ENCODE data around the gene SMIM32. TPM values are rescaled to one million over a fixed set of nuclear protein-coding genes. Genes with fewer than 3 reads are reported as not detected.

The SMIM32 gene
- total and polyA plus RNA-seq, 2 experiments from 2014 or later: 0.27 to 0.56 TPM

GRCh38 chr5:136203303-136203922, 10.5 kb upstream of the SMIM32 start:
- Mint-ChIP-seq H3K4me3 (peak overlapping the region; percentile 64), H3K36me3 (ENCODE audit: low read depth) (peaks cover 7% of the 10 kb centered on the region; the same call in 2 of the 3 replicates), H3K9me3 (peaks cover 15% of the 10 kb centered on the region; the same call in 2 of the 3 replicates), H3K27me3 (ENCODE audit: insufficient read depth, low read depth, poor library complexity) (peaks cover 85% of the 10 kb centered on the region), H3K27ac (no peak overlapping the region), H3K4me1 (peaks cover 35% of the 10 kb centered on the region)
- DNase-seq (ENCODE audit: low spot score) (peak; percentile 14), ATAC-seq (peak; percentile 8; the same call in 2 of the 3 replicates)
- Histone ChIP-seq H2AFZ (no peak overlapping the region), H3F3A (replicated peaks; ENCODE audit: low read depth) (0 out of 2 replicates have a peak, but pooled peaks cover 3% of the 10 kb centered on the region), H3K9me2 (ENCODE audit: insufficient read depth) (no peaks in the 10 kb centered on the region), H3K4me1 (ENCODE audit: insufficient read depth) (peaks cover 22% of the 10 kb centered on the region), H3K79me2 (replicated peaks; ENCODE audit: insufficient read depth) (no peaks in the 10 kb centered on the region), H3K4me3 (peak overlapping the region; percentile 17; the same call in 1 of the 2 replicates), H3K4me2 (peak overlapping the region; percentile 58; the same call in 1 of the 2 replicates), H3K36me3 (ENCODE audit: insufficient read depth) (no peaks in the 10 kb centered on the region), H3K27me3 (ENCODE audit: insufficient read depth) (peaks cover 95% of the 10 kb centered on the region), H4K20me1 (replicated peaks; ENCODE audit: insufficient read depth) (peaks cover 5% of the 10 kb centered on the region; the same call in 1 of the 2 replicates), H3K27ac (ENCODE audit: low read depth) (no peak overlapping the region)
- no peak for TF ChIP-seq EZH2phosphoT487 (IDR thresholded peaks at IDR 0.05; ENCODE audit: unreplicated experiment)
- TF ChIP-seq CTCF (conservative IDR thresholded peaks at IDR 0.05; ENCODE audit: low read depth in 2 of 2): no peak
- no peak for TF ChIP-seq ZNF114 (CRISPR knock-in tag; IDR thresholded peaks at IDR 0.05)
- TF ChIP-seq, protein P1, sequence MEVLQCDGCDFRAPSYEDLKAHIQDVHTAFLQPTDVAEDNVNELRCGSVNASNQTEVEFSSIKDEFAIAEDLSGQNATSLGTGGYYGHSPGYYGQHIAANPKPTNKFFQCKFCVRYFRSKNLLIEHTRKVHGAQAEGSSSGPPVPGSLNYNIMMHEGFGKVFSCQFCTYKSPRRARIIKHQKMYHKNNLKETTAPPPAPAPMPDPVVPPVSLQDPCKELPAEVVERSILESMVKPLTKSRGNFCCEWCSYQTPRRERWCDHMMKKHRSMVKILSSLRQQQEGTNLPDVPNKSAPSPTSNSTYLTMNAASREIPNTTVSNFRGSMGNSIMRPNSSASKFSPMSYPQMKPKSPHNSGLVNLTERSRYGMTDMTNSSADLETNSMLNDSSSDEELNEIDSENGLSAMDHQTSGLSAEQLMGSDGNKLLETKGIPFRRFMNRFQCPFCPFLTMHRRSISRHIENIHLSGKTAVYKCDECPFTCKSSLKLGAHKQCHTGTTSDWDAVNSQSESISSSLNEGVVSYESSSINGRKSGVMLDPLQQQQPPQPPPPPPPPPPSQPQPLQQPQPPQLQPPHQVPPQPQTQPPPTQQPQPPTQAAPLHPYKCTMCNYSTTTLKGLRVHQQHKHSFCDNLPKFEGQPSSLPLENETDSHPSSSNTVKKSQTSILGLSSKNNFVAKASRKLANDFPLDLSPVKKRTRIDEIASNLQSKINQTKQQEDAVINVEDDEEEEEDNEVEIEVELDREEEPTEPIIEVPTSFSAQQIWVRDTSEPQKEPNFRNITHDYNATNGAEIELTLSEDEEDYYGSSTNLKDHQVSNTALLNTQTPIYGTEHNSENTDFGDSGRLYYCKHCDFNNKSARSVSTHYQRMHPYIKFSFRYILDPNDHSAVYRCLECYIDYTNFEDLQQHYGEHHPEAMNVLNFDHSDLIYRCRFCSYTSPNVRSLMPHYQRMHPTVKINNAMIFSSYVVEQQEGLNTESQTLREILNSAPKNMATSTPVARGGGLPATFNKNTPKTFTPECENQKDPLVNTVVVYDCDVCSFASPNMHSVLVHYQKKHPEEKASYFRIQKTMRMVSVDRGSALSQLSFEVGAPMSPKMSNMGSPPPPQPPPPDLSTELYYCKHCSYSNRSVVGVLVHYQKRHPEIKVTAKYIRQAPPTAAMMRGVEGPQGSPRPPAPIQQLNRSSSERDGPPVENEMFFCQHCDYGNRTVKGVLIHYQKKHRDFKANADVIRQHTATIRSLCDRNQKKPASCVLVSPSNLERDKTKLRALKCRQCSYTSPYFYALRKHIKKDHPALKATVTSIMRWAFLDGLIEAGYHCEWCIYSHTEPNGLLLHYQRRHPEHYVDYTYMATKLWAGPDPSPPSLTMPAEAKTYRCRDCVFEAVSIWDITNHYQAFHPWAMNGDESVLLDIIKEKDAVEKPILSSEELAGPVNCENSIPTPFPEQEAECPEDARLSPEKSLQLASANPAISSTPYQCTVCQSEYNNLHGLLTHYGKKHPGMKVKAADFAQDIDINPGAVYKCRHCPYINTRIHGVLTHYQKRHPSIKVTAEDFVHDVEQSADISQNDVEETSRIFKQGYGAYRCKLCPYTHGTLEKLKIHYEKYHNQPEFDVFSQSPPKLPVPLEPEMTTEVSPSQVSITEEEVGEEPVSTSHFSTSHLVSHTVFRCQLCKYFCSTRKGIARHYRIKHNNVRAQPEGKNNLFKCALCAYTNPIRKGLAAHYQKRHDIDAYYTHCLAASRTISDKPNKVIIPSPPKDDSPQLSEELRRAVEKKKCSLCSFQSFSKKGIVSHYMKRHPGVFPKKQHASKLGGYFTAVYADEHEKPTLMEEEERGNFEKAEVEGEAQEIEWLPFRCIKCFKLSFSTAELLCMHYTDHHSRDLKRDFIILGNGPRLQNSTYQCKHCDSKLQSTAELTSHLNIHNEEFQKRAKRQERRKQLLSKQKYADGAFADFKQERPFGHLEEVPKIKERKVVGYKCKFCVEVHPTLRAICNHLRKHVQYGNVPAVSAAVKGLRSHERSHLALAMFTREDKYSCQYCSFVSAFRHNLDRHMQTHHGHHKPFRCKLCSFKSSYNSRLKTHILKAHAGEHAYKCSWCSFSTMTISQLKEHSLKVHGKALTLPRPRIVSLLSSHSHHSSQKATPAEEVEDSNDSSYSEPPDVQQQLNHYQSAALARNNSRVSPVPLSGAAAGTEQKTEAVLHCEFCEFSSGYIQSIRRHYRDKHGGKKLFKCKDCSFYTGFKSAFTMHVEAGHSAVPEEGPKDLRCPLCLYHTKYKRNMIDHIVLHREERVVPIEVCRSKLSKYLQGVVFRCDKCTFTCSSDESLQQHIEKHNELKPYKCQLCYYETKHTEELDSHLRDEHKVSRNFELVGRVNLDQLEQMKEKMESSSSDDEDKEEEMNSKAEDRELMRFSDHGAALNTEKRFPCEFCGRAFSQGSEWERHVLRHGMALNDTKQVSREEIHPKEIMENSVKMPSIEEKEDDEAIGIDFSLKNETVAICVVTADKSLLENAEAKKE (CRISPR knock-in tag; IDR thresholded peaks at IDR 0.05): no peak
- no peak for TF ChIP-seq CREB1 (CRISPR knock-in tag; IDR thresholded peaks at IDR 0.05; ENCODE audit: low read depth)
- no peak for TF ChIP-seq JUNB (IDR thresholded peaks at IDR 0.05; ENCODE audit: unreplicated experiment)
- TF ChIP-seq ZNF331 (CRISPR knock-in tag; IDR thresholded peaks at IDR 0.05; ENCODE audit: low read depth): no peak

All from GM23338 (cell line).